Measurements from ENCODE around the gene AP3B1. TPM values are rescaled to one million over a fixed set of nuclear protein-coding genes. Genes with fewer than 3 reads are reported as not detected.

Gene AP3B1
- total RNA-seq, 2 donors from 2014 or later: 50.4 to 52.6 TPM

DNA sequence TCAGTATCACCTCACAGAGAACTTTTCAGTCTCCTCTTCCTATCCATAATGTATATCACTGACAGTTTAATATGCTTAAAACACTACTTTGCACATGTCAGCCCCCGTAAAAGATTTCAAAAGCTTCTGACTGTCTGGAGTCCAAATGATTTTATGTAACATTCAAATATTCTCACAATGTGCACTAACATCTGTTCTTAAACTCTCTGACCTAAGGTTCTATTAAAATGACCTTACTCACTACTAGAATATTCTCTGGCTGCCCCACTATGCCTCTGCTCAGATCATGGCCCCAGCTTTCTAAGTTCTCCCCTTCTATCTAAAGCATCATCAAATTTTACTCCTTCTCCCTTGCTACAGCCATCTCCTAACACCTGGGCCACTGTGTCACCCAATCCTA lies 52.5 kb downstream of the AP3B1 start:
- Histone ChIP-seq H3K4me1 (ENCODE audit: control insufficient read depth in 1 of 2, low read depth in 2 of 2) (peaks cover 0 to 4% of the 10 kb centered on the region in 2 donors), H3K4me3 (no peak overlapping the region), H3K9me3 (no peaks in the 10 kb centered on the region), H3K27me3 (replicated peaks; ENCODE audit: insufficient read depth) (no peaks in the 10 kb centered on the region), H3K27ac (no peak overlapping the region), H3K36me3 (no peaks in the 10 kb centered on the region)
- no peak for ATAC-seq (ENCODE audit: insufficient number of reproducible peaks, low FRiP score, low read depth)
- TF ChIP-seq, protein P1, sequence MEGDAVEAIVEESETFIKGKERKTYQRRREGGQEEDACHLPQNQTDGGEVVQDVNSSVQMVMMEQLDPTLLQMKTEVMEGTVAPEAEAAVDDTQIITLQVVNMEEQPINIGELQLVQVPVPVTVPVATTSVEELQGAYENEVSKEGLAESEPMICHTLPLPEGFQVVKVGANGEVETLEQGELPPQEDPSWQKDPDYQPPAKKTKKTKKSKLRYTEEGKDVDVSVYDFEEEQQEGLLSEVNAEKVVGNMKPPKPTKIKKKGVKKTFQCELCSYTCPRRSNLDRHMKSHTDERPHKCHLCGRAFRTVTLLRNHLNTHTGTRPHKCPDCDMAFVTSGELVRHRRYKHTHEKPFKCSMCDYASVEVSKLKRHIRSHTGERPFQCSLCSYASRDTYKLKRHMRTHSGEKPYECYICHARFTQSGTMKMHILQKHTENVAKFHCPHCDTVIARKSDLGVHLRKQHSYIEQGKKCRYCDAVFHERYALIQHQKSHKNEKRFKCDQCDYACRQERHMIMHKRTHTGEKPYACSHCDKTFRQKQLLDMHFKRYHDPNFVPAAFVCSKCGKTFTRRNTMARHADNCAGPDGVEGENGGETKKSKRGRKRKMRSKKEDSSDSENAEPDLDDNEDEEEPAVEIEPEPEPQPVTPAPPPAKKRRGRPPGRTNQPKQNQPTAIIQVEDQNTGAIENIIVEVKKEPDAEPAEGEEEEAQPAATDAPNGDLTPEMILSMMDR (IDR thresholded peaks at IDR 0.05): no peak
- DNase-seq (ENCODE audit: low spot score): no peak

DNA sequence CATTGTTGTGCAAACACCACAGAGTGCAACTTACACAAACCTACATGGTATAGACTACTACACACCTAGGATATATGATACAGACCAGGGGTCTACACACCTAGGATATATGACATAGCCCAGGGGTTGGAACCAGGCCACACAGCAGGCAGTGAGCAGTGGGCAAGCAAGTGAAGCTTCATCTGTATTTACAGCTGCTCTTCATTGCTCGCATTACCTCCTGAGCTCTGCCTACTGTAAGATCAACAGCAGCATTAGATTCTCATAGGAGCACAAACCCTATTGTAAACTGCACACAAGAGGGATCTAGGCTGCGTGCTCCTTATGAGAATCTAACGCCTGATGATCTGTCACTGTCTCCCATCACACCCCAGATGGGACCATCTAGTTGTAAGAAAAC lies 56.6 kb downstream of the AP3B1 start:
- no peak overlapping the region for H3K4me3 ChIP-seq
- no peaks in the 10 kb centered on the region for H3K27me3 ChIP-seq (replicated peaks; ENCODE audit: insufficient read depth)
- H3K36me3 ChIP-seq: no peaks in the 10 kb centered on the region
- peaks cover 11 to 19% of the 10 kb centered on the region in 2 donors for H3K4me1 ChIP-seq (ENCODE audit: control insufficient read depth in 1 of 2, low read depth in 2 of 2)
- DNase-seq (ENCODE audit: low spot score) (no peak), ATAC-seq (ENCODE audit: insufficient number of reproducible peaks, low FRiP score, low read depth) (no peak)
- no peak overlapping the region for H3K27ac ChIP-seq
- no peaks in the 10 kb centered on the region for H3K9me3 ChIP-seq
- TF ChIP-seq, protein P1 (IDR thresholded peaks at IDR 0.05): no peak

DNA sequence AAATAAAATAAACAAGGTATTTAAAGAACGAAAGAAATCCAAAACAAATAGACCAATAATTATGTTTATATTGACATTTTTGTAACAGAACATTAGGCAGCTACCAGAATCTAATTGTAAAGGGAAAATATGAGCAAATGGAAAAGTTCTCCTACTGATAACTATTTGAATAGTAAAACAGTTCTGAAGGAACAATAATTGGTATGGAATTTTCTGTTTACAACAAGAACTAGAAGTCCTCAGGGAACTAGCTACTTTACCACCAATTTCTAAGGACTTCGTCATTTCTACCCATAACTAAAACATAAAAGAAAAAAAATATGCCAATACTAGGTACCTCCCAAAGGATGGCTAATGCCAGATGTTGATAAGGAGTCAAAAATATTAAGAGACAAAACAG lies 58.5 kb downstream of the AP3B1 start:
- DNase-seq (ENCODE audit: low spot score): no peak
- no peaks in the 10 kb centered on the region for H3K36me3 ChIP-seq
- H3K27ac ChIP-seq: no peak overlapping the region
- ATAC-seq (ENCODE audit: insufficient number of reproducible peaks, low FRiP score, low read depth): no peak
- no peak overlapping the region for H3K4me3 ChIP-seq
- no peaks in the 10 kb centered on the region for H3K9me3 ChIP-seq
- H3K4me1 ChIP-seq (ENCODE audit: control insufficient read depth in 1 of 2, low read depth in 2 of 2): peaks cover 6 to 19% of the 10 kb centered on the region in 2 donors
- H3K27me3 ChIP-seq (replicated peaks; ENCODE audit: insufficient read depth): no peaks in the 10 kb centered on the region
- TF ChIP-seq, protein P1 (IDR thresholded peaks at IDR 0.05): no peak

DNA sequence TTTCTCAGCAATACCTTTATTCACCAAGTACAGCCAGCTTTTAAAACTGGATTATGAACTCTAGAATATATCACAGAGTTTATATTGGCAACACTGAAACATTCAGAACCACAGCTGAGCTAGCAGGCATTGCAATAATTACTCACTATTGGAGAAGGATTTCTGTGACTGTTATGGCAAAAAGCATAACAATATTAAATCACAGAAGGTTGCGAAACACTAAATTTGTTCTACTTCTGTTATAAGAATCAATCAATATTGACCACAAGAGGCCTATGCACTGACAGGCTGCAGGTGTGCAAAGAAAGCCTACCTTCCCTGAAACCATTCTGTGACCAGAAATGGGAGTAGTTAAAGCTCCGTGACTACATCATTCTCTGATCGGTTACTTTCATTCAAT lies 59.2 kb downstream of the AP3B1 start:
- TF ChIP-seq, protein P1 (IDR thresholded peaks at IDR 0.05): no peak
- ATAC-seq (ENCODE audit: insufficient number of reproducible peaks, low FRiP score, low read depth) (no peak), DNase-seq (ENCODE audit: low spot score) (no peak)
- H3K36me3 ChIP-seq: no peaks in the 10 kb centered on the region
- H3K27ac ChIP-seq: no peak overlapping the region
- no peaks in the 10 kb centered on the region for H3K9me3 ChIP-seq
- H3K27me3 ChIP-seq (replicated peaks; ENCODE audit: insufficient read depth): no peaks in the 10 kb centered on the region
- H3K4me1 ChIP-seq (ENCODE audit: control insufficient read depth in 1 of 2, low read depth in 2 of 2): peaks cover 6 to 19% of the 10 kb centered on the region in 2 donors
- H3K4me3 ChIP-seq: peak overlapping the region; percentile 52

DNA sequence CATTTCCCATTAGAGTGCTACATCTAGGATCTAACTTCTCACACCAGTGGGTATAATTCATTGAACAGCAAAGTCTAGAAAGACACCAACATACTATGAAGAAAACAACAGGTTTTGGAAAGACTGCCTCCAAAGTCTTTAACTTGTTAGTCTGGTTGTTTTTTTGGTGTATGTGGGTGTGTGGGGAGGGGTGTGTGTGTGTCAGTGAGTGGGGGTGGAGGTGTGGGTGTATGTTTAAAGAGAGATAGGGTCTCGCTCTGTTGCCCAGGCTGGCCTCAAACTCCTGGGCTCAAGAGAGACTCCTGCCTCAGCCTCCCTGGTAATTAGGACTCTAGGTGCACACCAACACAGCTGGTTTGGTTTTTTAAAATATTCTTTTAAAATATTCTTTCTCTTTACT lies 59.7 kb downstream of the AP3B1 start:
- DNase-seq (ENCODE audit: low spot score) (no peak), ATAC-seq (ENCODE audit: insufficient number of reproducible peaks, low FRiP score, low read depth) (no peak)
- Histone ChIP-seq H3K9me3 (no peaks in the 10 kb centered on the region), H3K27me3 (replicated peaks; ENCODE audit: insufficient read depth) (no peaks in the 10 kb centered on the region), H3K4me1 (ENCODE audit: control insufficient read depth in 1 of 2, low read depth in 2 of 2) (peaks cover 6 to 19% of the 10 kb centered on the region in 2 donors), H3K27ac (no peak overlapping the region), H3K36me3 (no peaks in the 10 kb centered on the region), H3K4me3 (no peak overlapping the region)
- TF ChIP-seq, protein P1 (IDR thresholded peaks at IDR 0.05): no peak

Measured in thoracic aorta (tissue), 2 donors.